ENCODE measurements around the gene SGMS2. TPM values are rescaled to one million over a fixed set of nuclear protein-coding genes. Genes with fewer than 3 reads are reported as not detected.

Gene SGMS2
- total RNA-seq, 1 experiment from 2014 or later: 0.72 TPM

GRCh38 chr4:107850438-107850837 lies 25.7 kb downstream of the SGMS2 start (continued):
- TF ChIP-seq IRF1 (CRISPR knock-in tag; IDR thresholded peaks at IDR 0.05): no peak
- TF ChIP-seq USF2 (CRISPR knock-in tag; IDR thresholded peaks at IDR 0.05): no peak
- no peak for TF ChIP-seq NFYB (CRISPR knock-in tag; conservative IDR thresholded peaks at IDR 0.05; ENCODE audit: low read depth)
- no peak for TF ChIP-seq EMX1 (CRISPR knock-in tag; IDR thresholded peaks at IDR 0.05)

- POLR2A ChIA-PET: no interaction called here
- Mint-ChIP-seq H3K4me1 (peaks cover 21% of the 10 kb centered on the region), H3K27ac (no peak overlapping the region), H3K27me3 (ENCODE audit: low read depth) (no peaks in the 10 kb centered on the region), H3K36me3 (0 out of 2 replicates have a peak, but pooled peaks cover 2% of the 10 kb centered on the region), H3K9me3 (peaks cover 6% of the 10 kb centered on the region), H3K4me3 (no peak overlapping the region)
- CTCF ChIA-PET: no interaction called here
- TF ChIP-seq ZBTB43 (CRISPR knock-in tag; IDR thresholded peaks at IDR 0.05): no peak
- no peak for TF ChIP-seq ZNF532 (CRISPR knock-in tag; IDR thresholded peaks at IDR 0.05; ENCODE audit: borderline replicate concordance)
- no peak for TF ChIP-seq ZNF396 (CRISPR knock-in tag; IDR thresholded peaks at IDR 0.05; ENCODE audit: borderline replicate concordance)
- no peak for TF ChIP-seq ZMAT4 (CRISPR knock-in tag; IDR thresholded peaks at IDR 0.05)
- TF ChIP-seq STAT6 (CRISPR knock-in tag; conservative IDR thresholded peaks at IDR 0.05; ENCODE audit: low read depth): no peak
- TF ChIP-seq HMGA2 (CRISPR knock-in tag; IDR thresholded peaks at IDR 0.05): no peak
- ATAC-seq: no peak
- no peak for DNase-seq (ENCODE audit: low spot score)
Measured at GRCh38 chr4:107853444-107854355, 29.0 kb downstream of the SGMS2 start.
